ENCODE data around the gene PDCL3.

The PDCL3 gene

GRCh38 chr2:100613719-100614118 is 50.9 kb downstream of the PDCL3 start:
- TF ChIP-seq FOXK2 (IDR thresholded peaks at IDR 0.05) = no peak
- TF ChIP-seq L3MBTL2 (conservative IDR thresholded peaks at IDR 0.05) = no peak
- no peak for TF ChIP-seq BHLHE40 (IDR thresholded peaks at IDR 0.05; ENCODE audit: borderline replicate concordance)
- no peak for TF ChIP-seq FOXA1 (IDR thresholded peaks at IDR 0.05)
- TF ChIP-seq CTBP1 (IDR thresholded peaks at IDR 0.05; ENCODE audit: borderline replicate concordance) = no peak
- no peak for TF ChIP-seq SP1 (IDR thresholded peaks at IDR 0.05)
- no peak for TF ChIP-seq ELF4 (IDR thresholded peaks at IDR 0.05)
- no peak for TF ChIP-seq ZNF384 (IDR thresholded peaks at IDR 0.05)
- TF ChIP-seq ARNT (IDR thresholded peaks at IDR 0.05) = no peak
- TF ChIP-seq SUZ12 (IDR thresholded peaks at IDR 0.05) = no peak
- TF ChIP-seq PKNOX1 (IDR thresholded peaks at IDR 0.05) = no peak
- TF ChIP-seq FOXM1 (IDR thresholded peaks at IDR 0.05; ENCODE audit: borderline replicate concordance) = no peak
- no peak for TF ChIP-seq NFRKB (IDR thresholded peaks at IDR 0.05)
- TF ChIP-seq LEF1 (IDR thresholded peaks at IDR 0.05; ENCODE audit: borderline replicate concordance) = no peak
- no peak for TF ChIP-seq TARDBP (IDR thresholded peaks at IDR 0.05)
- TF ChIP-seq HDGF (IDR thresholded peaks at IDR 0.05; ENCODE audit: borderline replicate concordance) = no peak
- DNase-seq (ENCODE audit: extremely low spot score) = no peak
- ChIA-PET POLR2A (no interaction called here), CTCF (no interaction called here)

- DNase-seq (ENCODE audit: extremely low spot score) = no peak
- TF ChIP-seq LEF1 (IDR thresholded peaks at IDR 0.05; ENCODE audit: borderline replicate concordance) = no peak
- no peak for TF ChIP-seq FOXA1 (IDR thresholded peaks at IDR 0.05)
- no peak for TF ChIP-seq NFRKB (IDR thresholded peaks at IDR 0.05)
- TF ChIP-seq PKNOX1 (IDR thresholded peaks at IDR 0.05) = no peak
- no peak for TF ChIP-seq SUZ12 (IDR thresholded peaks at IDR 0.05)
- no peak for TF ChIP-seq SP1 (IDR thresholded peaks at IDR 0.05)
- no peak for TF ChIP-seq ARNT (IDR thresholded peaks at IDR 0.05)
- no peak for TF ChIP-seq TARDBP (IDR thresholded peaks at IDR 0.05)
- no peak for TF ChIP-seq FOXK2 (IDR thresholded peaks at IDR 0.05)
- TF ChIP-seq BHLHE40 (IDR thresholded peaks at IDR 0.05; ENCODE audit: borderline replicate concordance) = no peak
- TF ChIP-seq ELF4 (IDR thresholded peaks at IDR 0.05) = no peak
- TF ChIP-seq L3MBTL2 (conservative IDR thresholded peaks at IDR 0.05) = no peak
- no peak for TF ChIP-seq HDGF (IDR thresholded peaks at IDR 0.05; ENCODE audit: borderline replicate concordance)
- no peak for TF ChIP-seq FOXM1 (IDR thresholded peaks at IDR 0.05; ENCODE audit: borderline replicate concordance)
- TF ChIP-seq ZNF384 (IDR thresholded peaks at IDR 0.05) = no peak
- no peak for TF ChIP-seq CTBP1 (IDR thresholded peaks at IDR 0.05; ENCODE audit: borderline replicate concordance)
- ChIA-PET CTCF (interaction anchor here (0.6 kb wide), 1 partner anchor 641 kb away, joined by 5 read pairs; no protein-coding TSS in a partner anchor), POLR2A (no interaction called here)
Measured at GRCh38 chr2:100614455-100615000, 51.7 kb downstream of the PDCL3 start.

GRCh38 chr2:100615471-100615870 is 52.7 kb downstream of the PDCL3 start:
- ChIA-PET CTCF (no interaction called here), POLR2A (no interaction called here)
- no peak for DNase-seq (ENCODE audit: extremely low spot score)
- TF ChIP-seq CTBP1 (IDR thresholded peaks at IDR 0.05; ENCODE audit: borderline replicate concordance) (no peak), FOXA1 (IDR thresholded peaks at IDR 0.05) (no peak), FOXM1 (IDR thresholded peaks at IDR 0.05; ENCODE audit: borderline replicate concordance) (no peak), TARDBP (IDR thresholded peaks at IDR 0.05) (no peak), ARNT (IDR thresholded peaks at IDR 0.05) (no peak), FOXK2 (IDR thresholded peaks at IDR 0.05) (no peak), SP1 (IDR thresholded peaks at IDR 0.05) (no peak), LEF1 (IDR thresholded peaks at IDR 0.05; ENCODE audit: borderline replicate concordance) (no peak), BHLHE40 (IDR thresholded peaks at IDR 0.05; ENCODE audit: borderline replicate concordance) (no peak), PKNOX1 (IDR thresholded peaks at IDR 0.05) (no peak), ZNF384 (IDR thresholded peaks at IDR 0.05) (no peak), SUZ12 (IDR thresholded peaks at IDR 0.05) (no peak), NFRKB (IDR thresholded peaks at IDR 0.05) (no peak), L3MBTL2 (conservative IDR thresholded peaks at IDR 0.05) (no peak)

- no peak for DNase-seq (ENCODE audit: extremely low spot score)
- CTCF ChIA-PET = no interaction called here
- TF ChIP-seq PKNOX1 (IDR thresholded peaks at IDR 0.05) (no peak), HDGF (IDR thresholded peaks at IDR 0.05; ENCODE audit: borderline replicate concordance) (no peak), CTBP1 (IDR thresholded peaks at IDR 0.05; ENCODE audit: borderline replicate concordance) (no peak), FOXK2 (IDR thresholded peaks at IDR 0.05) (no peak), NFRKB (IDR thresholded peaks at IDR 0.05) (no peak), FOXA1 (IDR thresholded peaks at IDR 0.05) (no peak), FOXM1 (IDR thresholded peaks at IDR 0.05; ENCODE audit: borderline replicate concordance) (no peak), SUZ12 (IDR thresholded peaks at IDR 0.05) (no peak), SP1 (IDR thresholded peaks at IDR 0.05) (no peak), LEF1 (IDR thresholded peaks at IDR 0.05; ENCODE audit: borderline replicate concordance) (no peak), ZNF384 (IDR thresholded peaks at IDR 0.05) (no peak), ELF4 (IDR thresholded peaks at IDR 0.05) (no peak), TARDBP (IDR thresholded peaks at IDR 0.05) (no peak), ARNT (IDR thresholded peaks at IDR 0.05) (no peak)
- POLR2A ChIA-PET = no interaction called here
Measured at GRCh38 chr2:100615886-100616285, 53.1 kb downstream of the PDCL3 start.

- no peak for TF ChIP-seq L3MBTL2 (conservative IDR thresholded peaks at IDR 0.05)
- TF ChIP-seq ZNF384 (IDR thresholded peaks at IDR 0.05) = no peak
- ChIA-PET CTCF (interaction anchor here (1.3 kb wide), 1 partner anchor 533 kb away, joined by 3 read pairs; no protein-coding TSS in a partner anchor), POLR2A (interaction anchor here (1.0 kb wide), 1 partner anchor 385 kb away, joined by 3 read pairs; the partner anchor contains the start of gene RPL31)
- DNase-seq (ENCODE audit: extremely low spot score) = no peak
Measured at GRCh38 chr2:100616841-100617390, 54.1 kb downstream of the PDCL3 start.
